ENCODE results near the gene CHRNG. TPM values are rescaled to one million over a fixed set of nuclear protein-coding genes. Genes with fewer than 3 reads are reported as not detected.
"Not testable (repeated sequence)": the region's sequence is repeated elsewhere in the genome, so short reads cannot be mapped to it uniquely, and the experiment has no call there.

CHRNG gene
- total and polyA plus RNA-seq, 8 donors: 0.07 to 0.35 (median 0.13) TPM; not detected in 4

GRCh38 chr2:232530626-232531260 is 8.7 kb upstream of the CHRNG start:
- Histone ChIP-seq H3K4me3 (no peak overlapping the region), H3K27me3 (peaks cover 5 to 64% of the 10 kb centered on the region in 2 donors), H3K4me1 (no peaks in the 10 kb centered on the region), H3K9me3 (no peaks in the 10 kb centered on the region), H3K36me3 (no peaks in the 10 kb centered on the region), H3K27ac (no peak overlapping the region)
- DNase-seq (peak in 1 of 4 donors; percentile 37), ATAC-seq (no peak)
- TF ChIP-seq, protein P1, sequence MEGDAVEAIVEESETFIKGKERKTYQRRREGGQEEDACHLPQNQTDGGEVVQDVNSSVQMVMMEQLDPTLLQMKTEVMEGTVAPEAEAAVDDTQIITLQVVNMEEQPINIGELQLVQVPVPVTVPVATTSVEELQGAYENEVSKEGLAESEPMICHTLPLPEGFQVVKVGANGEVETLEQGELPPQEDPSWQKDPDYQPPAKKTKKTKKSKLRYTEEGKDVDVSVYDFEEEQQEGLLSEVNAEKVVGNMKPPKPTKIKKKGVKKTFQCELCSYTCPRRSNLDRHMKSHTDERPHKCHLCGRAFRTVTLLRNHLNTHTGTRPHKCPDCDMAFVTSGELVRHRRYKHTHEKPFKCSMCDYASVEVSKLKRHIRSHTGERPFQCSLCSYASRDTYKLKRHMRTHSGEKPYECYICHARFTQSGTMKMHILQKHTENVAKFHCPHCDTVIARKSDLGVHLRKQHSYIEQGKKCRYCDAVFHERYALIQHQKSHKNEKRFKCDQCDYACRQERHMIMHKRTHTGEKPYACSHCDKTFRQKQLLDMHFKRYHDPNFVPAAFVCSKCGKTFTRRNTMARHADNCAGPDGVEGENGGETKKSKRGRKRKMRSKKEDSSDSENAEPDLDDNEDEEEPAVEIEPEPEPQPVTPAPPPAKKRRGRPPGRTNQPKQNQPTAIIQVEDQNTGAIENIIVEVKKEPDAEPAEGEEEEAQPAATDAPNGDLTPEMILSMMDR (IDR thresholded peaks at IDR 0.05): no peak
- intact Hi-C loops (cut with DNase I): no loop called here

- Histone ChIP-seq H3K9me3 (peaks cover 0 to 6% of the 10 kb centered on the region in 2 donors), H3K27me3 (peaks cover 0 to 59% of the 10 kb centered on the region in 2 donors), H3K4me3 (no peak overlapping the region), H3K27ac (no peak overlapping the region), H3K36me3 (no peaks in the 10 kb centered on the region), H3K4me1 (no peaks in the 10 kb centered on the region)
- DNase-seq: peak in 1 of 4 donors; percentile 21
- no peak for ATAC-seq
- intact Hi-C loops (cut with DNase I): no loop called here
- TF ChIP-seq, protein P1 (IDR thresholded peaks at IDR 0.05): no peak
These were observed 7.1 kb upstream of the CHRNG start for GRCh38 chr2:232532419-232532818.

- H3K36me3 ChIP-seq; H3K4me1 ChIP-seq; ATAC-seq; H3K27ac ChIP-seq; intact Hi-C loops (cut with DNase I); H3K9me3 ChIP-seq; H3K4me3 ChIP-seq: not testable (repeated sequence)
- DNase-seq: peak in 1 of 4 donors; percentile 45
- H3K27me3 ChIP-seq: peaks cover 0 to 59% of the 10 kb centered on the region in 2 donors
These were observed 6.7 kb upstream of the CHRNG start for GRCh38 chr2:232532821-232533220.

DNA sequence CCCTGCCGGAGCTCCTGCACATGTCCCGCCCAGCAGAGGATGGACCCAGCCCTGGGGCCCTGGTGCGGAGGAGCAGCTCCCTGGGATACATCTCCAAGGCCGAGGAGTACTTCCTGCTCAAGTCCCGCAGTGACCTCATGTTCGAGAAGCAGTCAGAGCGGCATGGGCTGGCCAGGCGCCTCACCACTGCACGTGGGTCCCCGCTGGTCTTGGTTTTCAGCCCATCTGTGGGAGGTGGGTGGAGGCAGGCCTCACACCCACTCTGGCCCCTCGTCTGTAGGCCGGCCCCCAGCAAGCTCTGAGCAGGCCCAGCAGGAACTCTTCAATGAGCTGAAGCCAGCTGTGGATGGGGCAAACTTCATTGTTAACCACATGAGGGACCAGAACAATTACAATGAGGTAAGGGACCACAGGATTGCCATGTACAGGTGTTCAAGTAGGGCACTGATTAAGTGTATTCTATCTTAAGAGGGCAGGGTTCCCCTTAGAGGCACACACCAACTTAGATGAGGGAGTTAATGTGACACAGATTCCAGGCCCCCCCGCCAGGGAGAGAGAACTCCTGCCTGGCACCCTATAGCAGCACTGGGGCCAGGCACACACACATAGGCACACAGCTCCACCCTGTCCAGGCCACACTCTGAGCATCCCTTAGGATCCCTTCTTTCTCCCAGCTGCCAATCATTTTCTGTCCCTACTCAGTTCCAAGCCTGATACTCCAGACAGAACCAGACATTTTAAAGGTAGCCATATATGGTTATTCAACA is 5.4 kb upstream of the CHRNG start:
- H3K4me1 ChIP-seq: peaks cover 0 to 4% of the 10 kb centered on the region in 2 donors
- no peaks in the 10 kb centered on the region for H3K36me3 ChIP-seq
- peak in 2 of 4 donors; percentile 25 for DNase-seq
- no peak for ATAC-seq
- no peak overlapping the region for H3K4me3 ChIP-seq
- H3K27me3 ChIP-seq: peaks cover 0 to 61% of the 10 kb centered on the region in 2 donors
- H3K9me3 ChIP-seq: peaks cover 0 to 6% of the 10 kb centered on the region in 2 donors
- intact Hi-C loops (cut with DNase I): no loop called here
- no peak overlapping the region for H3K27ac ChIP-seq
- TF ChIP-seq, protein P1 (IDR thresholded peaks at IDR 0.05): no peak

DNA sequence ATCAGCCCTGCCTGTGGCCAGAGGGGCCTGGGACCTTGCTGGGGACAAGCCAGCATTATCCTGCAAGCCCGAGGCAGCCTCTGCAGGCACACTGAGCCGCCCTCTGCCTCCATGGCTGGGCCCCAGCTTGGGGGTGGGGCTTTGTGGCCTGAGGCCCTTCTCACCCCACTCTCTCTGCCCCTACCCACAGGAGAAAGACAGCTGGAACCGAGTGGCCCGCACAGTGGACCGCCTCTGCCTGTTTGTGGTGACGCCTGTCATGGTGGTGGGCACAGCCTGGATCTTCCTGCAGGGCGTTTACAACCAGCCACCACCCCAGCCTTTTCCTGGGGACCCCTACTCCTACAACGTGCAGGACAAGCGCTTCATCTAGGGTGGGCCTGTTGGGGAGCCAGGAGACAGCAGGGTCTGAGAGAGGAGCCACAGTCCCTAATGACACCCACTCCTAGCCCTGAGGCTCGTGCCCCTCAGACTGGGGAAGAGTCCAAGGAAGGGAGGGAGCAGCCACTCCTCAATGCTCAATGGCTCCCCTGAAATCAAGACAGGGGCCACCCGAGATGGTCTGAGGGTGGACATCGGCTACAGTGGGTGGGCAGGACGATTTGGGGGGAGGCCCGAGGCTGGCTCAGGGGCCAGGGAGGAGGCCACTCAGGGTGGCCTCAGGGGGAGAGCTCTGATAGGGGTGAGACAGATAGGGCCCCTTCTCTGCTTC is 4.4 kb upstream of the CHRNG start:
- intact Hi-C loops (cut with DNase I): no loop called here
- peaks cover 0 to 65% of the 10 kb centered on the region in 2 donors for H3K27me3 ChIP-seq

More for the DNA sequence above, 4.4 kb upstream of the CHRNG start:
- Histone ChIP-seq H3K4me1 (peaks cover 0 to 8% of the 10 kb centered on the region in 2 donors), H3K9me3 (peaks cover 0 to 6% of the 10 kb centered on the region in 2 donors), H3K4me3 (no peak overlapping the region), H3K27ac (no peak overlapping the region), H3K36me3 (no peaks in the 10 kb centered on the region)
- no peak for ATAC-seq
- TF ChIP-seq, protein P1 (IDR thresholded peaks at IDR 0.05): no peak
- DNase-seq: peak in 1 of 4 donors; percentile 24
